Activated T-cell treated with anti-CD3 and anti-CD28 coated beads, Interleukin-2, amount 50 U/mL, for 4 hours (primary cell): ENCODE measurements around the gene POFUT2. TPM values are rescaled to one million over a fixed set of nuclear protein-coding genes. Genes with fewer than 3 reads are reported as not detected.

Source experiments
- ATAC-seq, 2 donors: fragments of 200-7000 bp; cut with Tn5 transposase; one replicate each; pipeline ENCODE4 v1.10.0; 2021
- DNase-seq: peaks from one replicate; pipeline ENCODE4 v3.0.0-alpha.2; 2020
- H3K27me3 Mint-ChIP-seq: one replicate; pipeline ENCODE4 v1.8.0; 2021; ENCODE audit warnings: low read depth, mixed read lengths
- H3K36me3 Mint-ChIP-seq: one replicate; pipeline ENCODE4 v1.8.0; 2022; ENCODE audit warnings: mixed read lengths; ENCODE audit not compliant: insufficient read depth
- H3K4me1 Mint-ChIP-seq: one replicate; pipeline ENCODE4 v1.8.0; 2021; ENCODE audit warnings: low read depth, mixed read lengths
- H3K4me3 Mint-ChIP-seq: one replicate; pipeline ENCODE4 v1.8.0; 2021; ENCODE audit warnings: mild to moderate bottlenecking, moderate library complexity, mixed read lengths
- H3K9me3 Mint-ChIP-seq: one replicate; pipeline ENCODE4 v1.8.0; 2021; ENCODE audit warnings: mixed read lengths
- total RNA-seq, 3 donors: library from RNA; stranded (reverse); gene quantifications; one replicate each; pipeline ENCODE4 v1.2.1, GENCODE V29; 2021

Gene POFUT2
- total RNA-seq, 3 donors from 2014 or later: 14.4 to 17.1 (median 15.1) TPM

- no peak for DNase-seq
- no peaks in the 10 kb centered on the region for H3K9me3 Mint-ChIP-seq
- no peaks in the 10 kb centered on the region for H3K4me1 Mint-ChIP-seq
- no peaks in the 10 kb centered on the region for H3K36me3 Mint-ChIP-seq
- H3K27me3 Mint-ChIP-seq: peaks cover 3% of the 10 kb centered on the region
- no peak for ATAC-seq
- no peak overlapping the region for H3K4me3 Mint-ChIP-seq
These were observed 42.5 kb upstream of the POFUT2 start for GRCh38 chr21:45330075-45330781.

GRCh38 chr21:45329261-45330074 is 41.8 kb upstream of the POFUT2 start:
- H3K27me3 Mint-ChIP-seq: peaks cover 3% of the 10 kb centered on the region
- H3K4me1 Mint-ChIP-seq: no peaks in the 10 kb centered on the region
- no peaks in the 10 kb centered on the region for H3K36me3 Mint-ChIP-seq
- no peak for DNase-seq
- no peaks in the 10 kb centered on the region for H3K9me3 Mint-ChIP-seq
- ATAC-seq: no peak
- H3K4me3 Mint-ChIP-seq: no peak overlapping the region

GRCh38 chr21:45328198-45329091 is 40.8 kb upstream of the POFUT2 start:
- Mint-ChIP-seq H3K4me3 (no peak overlapping the region), H3K4me1 (peaks cover 2% of the 10 kb centered on the region), H3K27me3 (peaks cover 3% of the 10 kb centered on the region), H3K9me3 (no peaks in the 10 kb centered on the region), H3K36me3 (no peaks in the 10 kb centered on the region)
- ATAC-seq (no peak), DNase-seq (no peak)

- peaks cover 3% of the 10 kb centered on the region for H3K27me3 Mint-ChIP-seq
- H3K4me1 Mint-ChIP-seq: peaks cover 8% of the 10 kb centered on the region
- ATAC-seq (no peak), DNase-seq (no peak)
- H3K9me3 Mint-ChIP-seq: no peaks in the 10 kb centered on the region
- no peaks in the 10 kb centered on the region for H3K36me3 Mint-ChIP-seq
- H3K4me3 Mint-ChIP-seq: no peak overlapping the region
These were observed 39.9 kb upstream of the POFUT2 start for GRCh38 chr21:45327441-45328197.

GRCh38 chr21:45326891-45327440 is 39.3 kb upstream of the POFUT2 start:
- H3K4me3 Mint-ChIP-seq: no peak overlapping the region
- ATAC-seq: no peak

GRCh38 chr21:45326169-45326851 is 38.6 kb upstream of the POFUT2 start:
- H3K36me3 Mint-ChIP-seq: no peaks in the 10 kb centered on the region
- no peak for ATAC-seq
- H3K27me3 Mint-ChIP-seq: peaks cover 6% of the 10 kb centered on the region
- H3K9me3 Mint-ChIP-seq: no peaks in the 10 kb centered on the region
- peaks cover 20% of the 10 kb centered on the region for H3K4me1 Mint-ChIP-seq
- no peak for DNase-seq
- no peak overlapping the region for H3K4me3 Mint-ChIP-seq

More at GRCh38 chr21:45326891-45327440, 39.3 kb upstream of the POFUT2 start:
- DNase-seq: no peak
- Mint-ChIP-seq H3K9me3 (no peaks in the 10 kb centered on the region), H3K4me1 (peaks cover 14% of the 10 kb centered on the region), H3K36me3 (no peaks in the 10 kb centered on the region), H3K27me3 (peaks cover 8% of the 10 kb centered on the region)

GRCh38 chr21:45325206-45326168 is 37.8 kb upstream of the POFUT2 start:
- Mint-ChIP-seq H3K4me3 (no peak overlapping the region), H3K9me3 (no peaks in the 10 kb centered on the region), H3K4me1 (peaks cover 20% of the 10 kb centered on the region), H3K27me3 (peaks cover 6% of the 10 kb centered on the region), H3K36me3 (no peaks in the 10 kb centered on the region)
- ATAC-seq: no peak
- DNase-seq: no peak

GRCh38 chr21:45324489-45325205 is 37.0 kb upstream of the POFUT2 start:
- Mint-ChIP-seq H3K9me3 (no peaks in the 10 kb centered on the region), H3K27me3 (peaks cover 6% of the 10 kb centered on the region), H3K36me3 (no peaks in the 10 kb centered on the region), H3K4me3 (no peak overlapping the region), H3K4me1 (peaks cover 20% of the 10 kb centered on the region)
- DNase-seq (no peak), ATAC-seq (no peak)

- Mint-ChIP-seq H3K27me3 (peaks cover 10% of the 10 kb centered on the region), H3K36me3 (no peaks in the 10 kb centered on the region), H3K9me3 (no peaks in the 10 kb centered on the region), H3K4me3 (no peak overlapping the region), H3K4me1 (peaks cover 20% of the 10 kb centered on the region)
- no peak for ATAC-seq
- DNase-seq: no peak
These were observed 36.0 kb upstream of the POFUT2 start for GRCh38 chr21:45323487-45324311.

- peak overlapping the region; percentile 16 for H3K4me3 Mint-ChIP-seq
- no peaks in the 10 kb centered on the region for H3K36me3 Mint-ChIP-seq
- DNase-seq (no peak), ATAC-seq (no peak)
- H3K4me1 Mint-ChIP-seq: peaks cover 20% of the 10 kb centered on the region
- peaks cover 10% of the 10 kb centered on the region for H3K27me3 Mint-ChIP-seq
- no peaks in the 10 kb centered on the region for H3K9me3 Mint-ChIP-seq
These were observed 35.3 kb upstream of the POFUT2 start for GRCh38 chr21:45322960-45323461.
